AG08395 (cell line): ENCODE data around the gene RSAD1.

Source experiments
- DNase-seq: peaks from one replicate; pipeline ENCODE4 v3.0.0; 2012; ENCODE audit warnings: mixed read lengths, low spot score

RSAD1 gene

DNA sequence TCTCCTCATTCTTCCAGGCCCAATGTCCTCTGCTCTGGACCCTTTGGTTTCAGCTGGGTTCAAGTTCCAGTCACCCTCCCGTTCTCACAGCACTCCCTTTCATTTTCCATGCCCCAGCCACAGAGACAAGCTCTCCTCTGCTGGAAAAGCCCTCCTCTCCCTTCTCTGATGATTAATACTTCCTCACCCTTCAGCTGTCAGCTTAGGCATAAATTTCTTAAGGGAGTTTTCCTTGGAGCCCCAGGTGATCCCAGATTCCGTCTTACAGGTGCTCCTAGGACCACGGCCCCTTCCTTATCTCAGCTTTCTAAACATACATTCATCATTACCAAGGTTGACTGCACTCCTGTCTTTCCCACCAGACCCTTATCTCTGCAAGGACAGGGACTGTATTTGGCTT, 20.4 kb upstream of the RSAD1 start:
- DNase-seq = no peak

DNA sequence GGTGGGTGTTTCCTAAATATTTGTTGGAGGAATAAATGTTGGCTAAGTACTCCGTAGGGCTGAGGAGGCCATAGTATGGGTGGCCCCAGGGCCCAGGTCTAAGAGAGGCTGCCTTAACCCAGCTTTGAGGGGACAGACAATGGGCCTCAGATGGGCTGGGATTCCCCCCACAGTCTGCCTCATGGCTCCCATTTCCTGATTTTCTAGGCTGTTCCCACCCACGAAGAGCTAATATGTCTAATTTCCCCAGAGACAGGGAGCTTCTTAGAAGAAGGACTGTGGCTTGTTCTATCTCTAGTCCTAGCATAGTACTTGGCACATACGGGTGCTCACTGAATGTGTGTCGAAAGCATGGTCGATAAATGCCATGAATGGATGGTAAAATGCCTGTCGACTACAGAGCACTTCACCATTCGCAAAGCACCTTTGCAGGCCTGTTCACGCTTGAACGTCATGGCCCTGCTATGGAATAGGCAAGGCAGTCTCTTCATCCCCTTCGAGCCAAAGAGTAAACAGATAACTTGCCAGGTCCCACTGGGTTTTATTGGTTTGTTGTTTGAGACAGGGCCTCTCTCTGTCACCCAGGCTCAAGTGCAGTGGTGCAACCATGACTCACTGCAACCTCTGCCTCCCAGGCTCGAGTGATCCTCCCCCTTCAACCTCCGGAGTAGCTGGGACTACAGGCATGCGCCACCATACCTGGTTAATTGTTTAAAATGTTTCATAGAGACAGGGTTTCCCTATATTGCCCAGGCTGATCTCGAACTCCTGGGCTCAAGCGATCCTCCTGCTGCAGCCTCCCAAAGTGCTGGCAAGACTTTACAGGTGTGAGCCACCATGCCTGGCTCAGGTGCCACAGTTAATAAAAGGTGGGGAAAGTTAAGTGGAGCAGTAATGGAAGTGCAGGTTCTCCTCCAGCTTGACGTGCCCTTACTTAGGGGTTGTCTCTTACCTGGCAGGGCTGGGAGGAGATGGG, 19.7 kb upstream of the RSAD1 start:
- DNase-seq = no peak

DNA sequence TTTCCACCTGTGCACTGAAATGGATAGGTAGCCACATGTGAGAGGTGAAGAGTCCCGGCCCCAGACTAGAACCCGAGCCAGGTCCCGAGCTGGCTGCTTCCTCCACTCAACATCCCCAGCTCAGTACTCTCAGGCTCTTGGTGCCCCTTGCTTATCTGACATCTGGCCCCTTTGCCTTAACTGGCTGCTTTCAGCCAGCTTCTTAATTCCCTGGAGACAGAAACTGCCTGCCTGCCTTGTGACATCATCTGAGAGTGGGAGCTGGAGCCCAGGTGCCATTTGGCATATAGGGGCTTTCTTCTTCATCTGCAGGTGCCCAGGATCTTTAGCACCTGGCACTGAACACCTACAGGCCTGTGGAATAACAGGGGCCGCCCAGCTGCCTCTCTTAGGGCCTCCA, 18.9 kb upstream of the RSAD1 start:
- DNase-seq = no peak

DNA sequence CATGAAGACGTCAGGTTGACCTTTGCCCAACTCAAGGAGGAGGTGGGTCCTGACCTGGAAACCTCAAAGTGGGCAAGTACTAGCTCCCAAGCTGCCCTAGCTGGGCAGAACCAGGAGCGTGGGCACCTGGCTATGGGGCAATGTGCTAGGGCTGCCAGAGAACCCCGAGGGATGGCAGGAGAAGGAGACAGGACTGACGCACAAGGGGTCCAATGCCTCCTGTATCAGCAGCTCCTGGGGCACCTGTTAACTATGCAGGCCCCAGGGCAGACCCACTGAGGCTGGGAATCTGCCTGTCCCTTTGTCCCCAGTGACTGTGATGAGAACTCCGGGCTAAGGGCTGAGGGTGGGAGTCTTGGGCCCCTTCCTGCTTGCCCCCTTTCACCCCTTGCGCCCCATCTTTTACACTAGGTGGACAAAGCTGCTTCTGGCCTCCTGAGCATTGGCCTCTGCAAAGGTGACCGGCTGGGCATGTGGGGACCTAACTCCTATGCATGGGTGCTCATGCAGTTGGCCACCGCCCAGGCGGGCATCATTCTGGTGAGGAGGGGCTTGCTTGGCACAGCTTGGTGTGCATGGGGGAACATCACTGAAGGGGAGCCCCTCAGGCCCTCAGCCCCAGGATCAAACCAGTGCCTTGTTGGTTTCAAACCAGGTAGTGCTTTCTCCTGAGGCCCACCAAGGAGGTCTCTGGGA, 17.7 kb upstream of the RSAD1 start:
- DNase-seq = no peak

DNA sequence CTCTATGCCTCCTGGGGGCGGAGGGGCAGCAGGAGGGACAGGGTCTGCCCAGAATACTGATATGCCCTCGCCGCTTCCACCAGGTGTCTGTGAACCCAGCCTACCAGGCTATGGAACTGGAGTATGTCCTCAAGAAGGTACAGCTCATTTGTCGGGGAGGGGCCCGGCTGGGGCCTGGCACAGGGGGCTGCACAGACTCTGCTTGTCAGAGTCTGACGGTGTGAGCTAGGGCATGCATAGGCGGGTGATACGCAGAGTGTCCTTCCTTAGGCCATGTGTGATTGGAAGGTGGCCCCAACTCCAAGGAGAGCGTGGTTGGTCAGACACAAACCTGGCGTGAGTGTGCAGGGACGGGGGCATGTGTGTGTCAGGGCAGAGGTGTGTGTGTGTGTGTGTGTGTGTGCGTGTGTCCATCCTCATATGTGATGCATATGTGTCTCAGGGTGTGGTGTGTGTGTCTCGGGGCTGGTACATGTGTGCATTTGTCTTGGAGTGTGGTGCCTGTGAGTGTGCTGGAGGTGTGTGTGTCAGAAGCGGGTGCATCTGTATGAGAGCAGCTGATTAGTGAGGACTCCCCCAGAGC, 17.0 kb upstream of the RSAD1 start:
- no peak for DNase-seq

DNA sequence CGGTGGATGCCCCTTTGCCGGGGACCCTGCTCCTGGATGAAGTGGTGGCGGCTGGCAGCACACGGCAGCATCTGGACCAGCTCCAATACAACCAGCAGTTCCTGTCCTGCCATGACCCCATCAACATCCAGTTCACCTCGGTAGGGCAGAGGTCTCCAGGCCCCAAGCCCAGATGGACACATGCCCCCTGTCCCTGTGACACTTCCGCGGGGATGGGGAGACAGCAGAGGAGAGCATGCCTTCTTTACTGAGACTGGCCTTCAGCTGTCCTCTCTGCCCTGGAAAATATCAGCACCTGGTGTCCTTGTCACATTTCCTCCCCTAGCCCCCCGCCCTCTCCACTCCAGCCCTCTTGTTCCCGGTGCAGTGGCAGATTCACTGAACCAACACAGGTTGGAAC, 16.2 kb upstream of the RSAD1 start:
- DNase-seq = no peak

DNA sequence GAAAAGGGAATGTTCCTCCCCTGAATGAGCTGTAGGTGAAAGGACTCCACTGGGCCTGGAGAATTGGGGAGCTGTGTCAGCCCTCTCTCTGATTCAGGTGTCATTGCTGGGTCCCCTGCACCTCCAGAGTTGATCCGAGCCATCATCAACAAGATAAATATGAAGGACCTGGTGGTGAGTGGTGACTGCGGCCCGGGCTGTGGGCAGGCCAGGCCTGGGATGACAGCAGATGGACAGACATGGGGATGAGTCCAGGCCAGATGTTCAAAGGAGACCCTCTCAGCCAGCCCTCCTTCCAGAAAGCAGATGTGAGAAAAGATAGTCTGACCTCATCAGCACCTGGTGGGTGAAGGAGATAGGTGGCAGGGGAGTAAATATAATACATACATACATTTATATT, 14.5 kb upstream of the RSAD1 start:
- no peak for DNase-seq

DNA sequence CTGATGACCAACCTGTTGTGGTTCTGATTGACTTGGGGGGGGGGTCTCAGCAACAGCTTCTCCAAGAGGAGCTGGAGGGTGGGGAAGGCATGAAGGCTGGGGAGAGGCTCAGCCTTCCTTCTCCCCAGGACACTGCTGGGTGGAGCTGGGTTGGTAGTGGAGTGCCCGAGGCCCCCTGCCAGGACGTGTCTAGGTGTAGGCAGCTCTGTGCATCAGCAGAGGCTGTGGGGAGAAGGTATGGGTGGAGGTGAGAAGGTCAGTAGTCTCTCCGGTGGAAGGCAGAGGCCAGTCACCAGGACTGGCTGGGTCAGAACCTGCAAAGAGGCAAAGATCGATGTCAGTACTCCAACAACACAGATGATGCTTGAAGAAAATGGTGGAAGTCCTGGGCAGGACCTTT, 13.9 kb upstream of the RSAD1 start:
- DNase-seq = no peak

DNA sequence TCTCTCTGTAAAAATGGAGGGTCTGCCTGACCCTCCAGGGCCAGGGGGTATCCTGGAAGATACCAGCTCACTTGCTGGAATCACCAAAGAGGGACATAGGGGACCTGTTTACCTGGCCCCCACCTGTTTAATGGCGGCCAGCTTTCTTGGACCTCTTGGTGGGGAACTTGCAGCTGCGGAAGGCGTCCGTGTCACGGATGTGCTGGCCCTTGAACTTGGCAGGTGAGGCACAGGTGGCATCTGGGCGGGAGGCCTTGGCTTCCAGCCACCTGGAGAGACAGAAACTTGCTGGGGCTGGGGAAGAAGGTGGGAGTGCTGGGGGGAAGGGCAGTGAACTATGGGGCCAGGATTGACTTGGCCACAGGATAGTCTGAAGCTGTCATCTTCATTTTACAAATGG, 13.5 kb upstream of the RSAD1 start:
- no peak for DNase-seq

DNA sequence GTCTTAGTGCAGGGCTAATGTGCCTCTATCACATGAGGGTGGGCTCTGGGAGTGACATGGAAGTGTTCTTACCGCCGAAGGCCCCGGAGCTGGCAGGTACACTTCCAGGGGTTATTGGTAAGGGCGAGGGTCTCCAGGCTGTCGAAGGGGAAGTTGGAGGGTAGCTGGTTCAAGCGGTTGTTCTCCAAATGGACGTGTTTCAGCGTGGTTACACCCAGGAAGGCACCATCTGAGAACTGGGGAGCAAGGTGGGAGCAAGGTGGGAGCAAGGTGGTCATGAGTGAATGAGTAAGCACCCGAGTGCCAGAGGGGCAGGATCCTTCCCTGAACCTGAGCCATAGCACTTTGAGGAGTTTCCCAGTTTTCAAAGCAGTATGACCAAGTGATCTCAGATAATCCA, 13.0 kb upstream of the RSAD1 start:
- DNase-seq = no peak

DNA sequence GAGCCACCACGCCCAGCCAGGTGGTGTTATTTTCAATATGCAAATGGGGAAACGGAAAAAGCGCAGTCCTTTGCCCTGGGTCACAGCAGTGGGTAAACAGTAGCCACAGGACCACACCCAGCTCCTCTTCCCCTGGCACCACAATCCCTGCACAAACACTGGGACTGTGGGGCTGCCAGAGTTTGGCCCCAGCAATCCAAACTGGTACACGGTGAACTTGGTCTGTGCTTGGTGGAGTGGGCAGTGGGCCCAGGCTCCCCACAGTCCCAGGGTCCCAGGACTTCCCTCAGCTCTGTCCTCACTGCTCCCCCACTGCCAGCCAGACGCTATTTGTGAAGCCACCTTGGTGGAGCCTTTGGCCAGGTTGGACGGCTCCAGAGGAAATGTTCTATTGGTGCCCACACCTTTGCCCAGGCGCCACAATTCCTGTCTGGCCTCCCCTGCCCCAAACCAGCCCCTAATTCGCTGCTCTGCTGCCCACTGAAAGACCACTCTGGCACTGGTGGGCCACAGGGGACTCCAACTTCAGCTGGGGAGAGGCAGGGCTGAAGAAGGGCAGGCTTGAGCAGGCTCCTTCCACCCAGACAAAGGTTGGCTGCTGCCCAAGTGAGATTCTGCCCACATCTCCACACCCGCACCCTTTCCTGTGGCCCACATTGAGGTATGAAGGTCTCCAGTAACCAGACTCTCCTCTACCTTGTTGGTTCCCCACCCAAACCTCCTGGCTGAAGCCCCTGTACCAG, 12.1 kb upstream of the RSAD1 start:
- no peak for DNase-seq

DNA sequence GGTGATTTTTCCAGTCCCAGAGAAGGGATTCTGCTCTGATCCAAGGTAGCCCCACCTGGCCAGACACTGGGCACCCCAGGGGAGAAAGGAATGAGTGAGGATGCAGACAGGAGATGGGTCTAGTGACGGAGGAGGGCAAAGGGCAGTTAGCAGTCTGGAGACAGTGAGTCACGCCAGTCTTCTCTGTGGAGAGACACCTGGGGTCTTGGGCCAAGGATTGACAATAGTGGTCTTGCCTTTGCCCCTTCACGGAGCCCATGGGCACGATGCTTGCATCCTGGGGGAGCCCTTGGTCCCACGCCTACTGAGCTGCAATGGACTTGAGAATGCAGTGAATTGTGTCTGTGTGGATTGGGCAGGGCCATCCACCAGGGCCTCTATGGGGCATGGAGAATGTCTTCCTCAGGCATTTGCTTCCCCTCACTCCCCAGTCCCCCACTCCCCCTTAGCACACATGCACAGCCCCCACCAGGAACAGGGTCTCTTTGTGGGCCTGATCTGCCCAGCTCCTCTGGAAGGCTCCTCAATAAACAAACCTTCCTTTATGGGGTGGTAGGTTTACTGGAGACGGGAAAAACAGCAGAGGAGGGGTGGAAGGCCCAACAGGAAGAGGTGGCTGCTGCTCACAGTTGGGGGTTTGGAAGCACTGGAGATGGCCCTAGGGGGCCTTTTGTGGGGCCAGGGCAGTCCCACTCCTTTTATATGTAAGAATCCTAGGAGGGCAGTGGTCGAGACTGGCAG, 11.4 kb upstream of the RSAD1 start:
- DNase-seq = no peak

DNA sequence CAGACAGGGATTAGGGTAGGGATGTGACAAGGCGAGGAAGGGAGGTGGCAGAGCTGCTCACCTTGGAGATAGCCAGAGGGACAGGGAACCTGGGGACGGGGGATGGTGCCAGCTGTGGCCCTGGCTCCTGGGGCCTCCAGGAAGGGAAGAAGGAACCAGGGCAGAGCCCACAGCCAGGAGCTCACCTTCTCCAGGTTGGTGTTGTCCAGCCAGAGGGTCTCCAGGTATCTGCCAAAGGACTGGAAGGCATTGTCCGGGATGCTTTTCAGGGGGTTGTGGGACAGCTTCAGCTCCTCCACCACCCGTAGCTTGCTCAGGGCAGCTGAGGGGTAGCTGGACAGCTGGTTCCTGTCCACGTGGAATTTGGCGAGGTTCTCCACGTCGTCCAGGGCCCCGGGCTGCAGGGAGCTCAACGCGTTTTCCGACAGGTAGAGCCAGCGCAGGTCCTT, 10.8 kb upstream of the RSAD1 start:
- no peak for DNase-seq

DNA sequence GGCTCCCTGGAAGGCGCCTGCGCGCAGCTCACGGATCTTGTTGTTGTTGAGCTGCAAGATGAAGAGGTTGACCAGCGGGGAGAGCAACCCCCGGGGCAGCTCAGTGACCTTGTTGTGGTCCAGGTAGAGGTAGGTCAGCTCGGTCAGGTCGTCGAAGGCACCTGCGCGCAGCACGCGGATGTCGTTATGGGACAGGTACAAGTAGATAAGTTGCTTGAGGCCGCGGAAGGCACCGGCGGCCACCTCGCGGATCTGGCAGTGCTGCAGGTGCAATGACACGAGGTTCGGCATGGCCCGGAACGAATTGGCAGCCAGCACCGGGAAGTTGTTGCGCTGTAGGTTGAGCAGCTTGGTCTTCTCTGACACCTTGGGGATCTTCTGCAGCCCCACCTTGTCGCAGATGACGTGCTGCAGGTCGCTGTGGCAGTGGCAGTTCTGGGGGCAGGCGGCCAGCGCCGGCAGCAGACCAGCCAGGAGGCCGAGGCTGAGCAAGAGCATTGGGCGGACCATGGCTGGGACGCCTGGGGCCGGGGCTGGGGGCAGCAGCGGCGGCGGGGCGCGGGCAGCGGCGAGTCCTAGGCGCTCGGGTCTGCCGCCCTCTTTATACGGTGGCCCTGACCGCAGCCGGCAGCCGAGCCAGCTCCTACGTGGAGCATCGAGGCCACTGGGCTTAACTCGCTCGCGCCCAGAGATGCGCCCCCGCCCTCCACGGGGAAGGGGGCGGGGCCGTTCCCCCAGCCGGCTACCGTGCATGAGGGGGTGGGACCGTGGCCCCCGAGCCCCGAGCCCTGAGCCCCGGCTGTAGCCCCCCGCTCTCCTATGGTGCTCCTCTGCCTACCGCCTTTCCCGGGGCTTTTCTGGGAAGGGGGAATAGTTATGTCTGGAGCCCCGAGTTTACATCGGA, 10.1 kb upstream of the RSAD1 start, which contains the start of gene CHAD:
Gene CHAD, minus strand, starts transcription at position 577 of the 904 bp plus-strand sequence. Its CDS starts 67 bp downstream, at position 510.
- peak; percentile 41 for DNase-seq

DNA sequence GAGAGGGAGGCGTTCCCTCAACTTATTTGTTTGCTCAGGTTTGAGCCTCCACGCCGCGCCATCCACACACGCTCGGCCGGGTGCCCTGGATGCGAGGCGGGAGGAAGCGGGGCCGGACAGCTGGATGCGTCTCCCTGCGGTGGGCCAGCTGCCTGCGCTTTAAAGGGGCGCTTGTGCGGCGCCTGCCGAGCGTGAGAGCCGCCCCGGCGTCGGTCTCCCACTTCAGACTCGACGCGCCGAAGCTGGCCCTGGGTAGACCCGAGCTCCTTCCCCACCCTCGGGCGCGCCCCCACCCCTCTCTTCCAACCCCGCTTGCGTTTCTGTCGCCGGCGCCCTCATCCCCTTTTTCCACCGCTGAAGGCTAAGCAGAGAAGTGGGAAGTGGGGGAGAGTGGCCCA, 9.5 kb upstream of the RSAD1 start:
- no peak for DNase-seq

DNA sequence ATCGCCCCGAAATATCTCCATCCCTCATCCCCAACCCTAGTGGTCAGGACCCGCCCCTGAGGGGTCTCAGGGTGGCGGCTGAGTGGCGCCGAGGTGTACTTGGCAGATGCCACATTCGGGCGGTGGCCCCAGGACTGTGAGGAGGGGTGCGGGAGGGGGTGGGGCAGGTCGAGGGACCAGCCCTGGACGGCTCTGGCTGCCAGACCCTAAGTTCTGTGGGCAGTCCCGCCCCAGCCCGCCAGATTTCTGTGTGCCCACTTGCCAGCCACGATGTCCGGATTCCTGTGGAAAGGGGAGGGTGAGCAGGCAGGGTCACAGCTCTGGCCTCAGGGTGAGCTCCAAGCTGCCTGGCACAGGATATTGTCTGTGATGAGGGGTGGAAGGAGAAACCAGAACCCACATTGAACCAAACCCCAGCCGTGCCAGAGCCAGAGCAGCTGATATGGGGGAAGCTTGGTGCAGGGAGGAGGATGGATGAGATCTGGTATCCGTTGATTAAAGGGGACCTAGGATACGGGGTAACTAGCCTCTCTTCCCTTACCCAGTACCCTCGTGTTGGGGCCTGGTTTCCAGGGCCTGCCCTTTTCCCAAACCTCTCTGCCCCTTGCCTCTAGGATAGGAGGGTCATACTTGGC, 8.9 kb upstream of the RSAD1 start:
- no peak for DNase-seq

DNA sequence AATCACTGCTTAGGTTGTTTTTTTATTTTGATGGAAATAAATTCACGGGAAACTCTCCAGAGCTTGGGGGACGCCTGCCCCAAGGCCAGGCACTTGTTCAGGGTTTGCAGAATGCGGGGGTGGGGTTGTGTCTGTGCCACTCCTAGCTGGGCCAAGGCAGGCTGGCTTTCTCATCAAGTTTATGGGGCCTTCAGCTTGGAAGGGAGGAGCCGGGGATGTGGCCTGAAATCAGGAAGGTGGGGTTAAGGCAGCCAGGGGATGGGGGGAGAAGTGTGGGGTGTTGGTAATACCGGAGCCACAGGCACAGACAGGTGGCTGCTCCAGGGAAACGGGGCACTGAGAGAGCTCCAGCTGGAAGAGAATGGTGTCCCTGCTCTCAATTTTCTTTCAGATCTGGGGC, 8.2 kb upstream of the RSAD1 start:
- no peak for DNase-seq

DNA sequence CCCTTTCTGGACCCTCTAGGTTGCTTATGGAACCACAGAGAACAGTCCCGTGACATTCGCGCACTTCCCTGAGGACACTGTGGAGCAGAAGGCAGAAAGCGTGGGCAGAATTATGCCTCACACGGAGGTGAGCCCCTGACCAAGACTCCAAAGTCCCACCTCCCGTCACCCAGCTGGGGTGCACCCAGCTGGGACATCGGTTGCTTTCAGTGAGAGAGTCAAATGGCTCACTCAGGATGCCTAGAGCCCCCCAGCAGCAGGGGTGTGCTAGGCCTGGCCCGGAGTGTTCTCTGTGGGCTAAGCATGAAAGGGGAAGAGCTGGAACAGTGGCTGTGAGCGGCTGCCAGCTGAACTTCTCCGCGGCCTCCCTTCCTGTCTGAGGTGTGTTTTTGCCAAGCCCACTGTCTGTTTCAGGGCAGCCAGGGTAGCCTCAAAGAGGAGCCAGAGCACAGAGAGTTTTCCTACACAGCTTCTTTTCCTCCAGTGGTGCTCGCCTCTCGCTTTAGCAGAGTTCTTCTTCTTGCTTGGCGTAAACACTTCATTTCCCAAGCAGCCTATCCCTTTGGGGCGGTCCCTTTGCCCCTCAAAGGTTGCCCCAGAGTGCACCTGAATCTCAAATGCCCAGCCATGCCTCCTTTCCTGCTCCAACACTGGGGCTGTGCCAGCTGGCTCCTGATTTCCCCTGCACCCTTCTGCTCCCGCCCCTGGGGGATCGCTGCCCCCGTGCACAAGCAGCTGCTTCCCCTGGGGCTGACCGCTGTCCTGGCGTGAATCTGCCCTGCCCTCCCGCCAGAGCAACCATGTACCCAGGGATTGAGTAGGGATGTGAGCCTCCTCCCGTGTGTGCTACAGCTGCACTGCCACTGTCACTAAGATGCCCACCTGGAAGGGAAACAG, 7.4 kb upstream of the RSAD1 start:
- no peak for DNase-seq

DNA sequence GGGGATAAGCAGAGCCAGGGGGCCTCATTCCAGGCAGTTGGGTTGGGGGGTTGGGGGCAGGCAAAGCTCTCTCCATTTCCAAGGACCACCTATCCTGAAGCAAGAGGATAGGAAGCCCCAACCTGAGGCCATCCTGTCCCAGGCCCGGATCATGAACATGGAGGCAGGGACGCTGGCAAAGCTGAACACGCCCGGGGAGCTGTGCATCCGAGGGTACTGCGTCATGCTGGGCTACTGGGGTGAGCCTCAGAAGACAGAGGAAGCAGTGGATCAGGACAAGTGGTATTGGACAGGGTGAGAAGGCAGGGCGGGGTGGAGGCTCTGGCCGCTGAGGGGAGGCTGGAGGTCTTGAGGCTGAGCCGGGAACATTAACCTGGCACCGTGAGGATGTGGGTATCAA, 6.4 kb upstream of the RSAD1 start:
- no peak for DNase-seq
